Measurements from ENCODE around the gene DCTN1.

The DCTN1 gene

GRCh38 chr2:74316627-74317295 is 63.4 kb downstream of the DCTN1 start:
- no peak for DNase-seq

GRCh38 chr2:74314107-74314506 is 66.0 kb downstream of the DCTN1 start:
- DNase-seq: no peak

GRCh38 chr2:74313497-74313896 is 66.6 kb downstream of the DCTN1 start:
- DNase-seq: no peak

- no peak for DNase-seq
Measured at GRCh38 chr2:74312913-74313312, 67.2 kb downstream of the DCTN1 start.
